H9 (cell line): Measurements from ENCODE around the gene ZNF329. TPM values are rescaled to one million over a fixed set of nuclear protein-coding genes. Genes with fewer than 3 reads are reported as not detected.

Source experiments
- DNase-seq: peaks from one replicate; pipeline ENCODE4 v3.0.0-alpha.2; 2017
- H2AFZ ChIP-seq: one replicate; pipeline ENCODE4 v1.6.1; 2013; ENCODE audit warnings: mild to moderate bottlenecking, low read length, control low read depth, moderate library complexity
- H2AK5ac ChIP-seq: 2 replicates; pipeline ENCODE4 v1.6.1; 2013; ENCODE audit warnings: low read length, control low read depth, mixed read lengths; ENCODE audit not compliant: insufficient read length
- H2BK120ac ChIP-seq: one replicate; pipeline ENCODE4 v1.6.1; 2013; ENCODE audit warnings: low read depth, mild to moderate bottlenecking, low read length, control low read depth, inconsistent platforms; ENCODE audit not compliant: poor library complexity, severe bottlenecking
- H2BK12ac ChIP-seq: 2 replicates; pipeline ENCODE4 v1.6.1; 2013; ENCODE audit warnings: low read length, control low read depth, mixed read lengths, low read depth; ENCODE audit not compliant: insufficient read length
- H2BK15ac ChIP-seq: 2 replicates; pipeline ENCODE4 v1.6.1; 2013; ENCODE audit warnings: low read depth, low read length, control low read depth
- H2BK20ac ChIP-seq: one replicate; pipeline ENCODE4 v1.6.1; 2013; ENCODE audit warnings: low read depth, mild to moderate bottlenecking, low read length, control low read depth, inconsistent platforms; ENCODE audit not compliant: poor library complexity, severe bottlenecking
- H2BK5ac ChIP-seq: 2 replicates; pipeline ENCODE4 v1.6.1; 2013; ENCODE audit warnings: low read length, control low read depth, mixed read lengths; ENCODE audit not compliant: insufficient read length
- H3K14ac ChIP-seq: 2 replicates; pipeline ENCODE4 v1.6.1; 2013; ENCODE audit warnings: low read length, control low read depth; ENCODE audit not compliant: insufficient read depth
- H3K18ac ChIP-seq: 2 replicates; pipeline ENCODE4 v1.6.1; 2013; ENCODE audit warnings: low read depth, mild to moderate bottlenecking, mixed read lengths, low read length, control low read depth; ENCODE audit not compliant: insufficient read length
- H3K23ac ChIP-seq: 2 replicates; pipeline ENCODE4 v1.6.1; 2013; ENCODE audit warnings: low read length, control low read depth, mixed read lengths, low read depth; ENCODE audit not compliant: insufficient read length
- H3K23me2 ChIP-seq: 2 replicates; pipeline ENCODE4 v1.6.1; 2013; ENCODE audit warnings: low read depth, mild to moderate bottlenecking, mixed read lengths, low read length, control low read depth; ENCODE audit not compliant: insufficient read length, poor library complexity, severe bottlenecking
- H3K27ac ChIP-seq: 2 replicates; pipeline ENCODE4 v1.5.1; 2013; ENCODE audit warnings: low read length, control low read depth, mixed read lengths, low read depth; ENCODE audit not compliant: insufficient read length
- H3K27me3 ChIP-seq: 2 replicates; pipeline ENCODE4 v1.6.1; 2013; ENCODE audit warnings: low read length, control low read depth, inconsistent platforms; ENCODE audit not compliant: insufficient read depth
- H3K4ac ChIP-seq: 2 replicates; pipeline ENCODE4 v1.6.1; 2013; ENCODE audit warnings: low read depth, mild to moderate bottlenecking, control low read depth, inconsistent platforms, low read length, moderate library complexity
- H3K4me1 ChIP-seq: 2 replicates; pipeline ENCODE4 v1.6.1; 2013; ENCODE audit warnings: low read length, control low read depth, inconsistent platforms; ENCODE audit not compliant: insufficient read depth
- H3K4me2 ChIP-seq: 2 replicates; pipeline ENCODE4 v1.6.1; 2013; ENCODE audit warnings: low read length, control low read depth, mixed read lengths; ENCODE audit not compliant: insufficient read length, insufficient read depth
- H3K56ac ChIP-seq: 2 replicates; pipeline ENCODE4 v1.6.1; 2013; ENCODE audit warnings: low read depth, mild to moderate bottlenecking, mixed read lengths, low read length, control low read depth; ENCODE audit not compliant: insufficient read length
- H3K79me1 ChIP-seq: 2 replicates; pipeline ENCODE4 v1.6.1; 2013; ENCODE audit warnings: low read depth, mild to moderate bottlenecking, moderate library complexity, low read length, control low read depth, inconsistent platforms; ENCODE audit not compliant: insufficient read depth, poor library complexity, severe bottlenecking
- H3K79me2 ChIP-seq: 2 replicates; pipeline ENCODE4 v1.6.1; 2013; ENCODE audit warnings: low read length, control low read depth, inconsistent platforms; ENCODE audit not compliant: insufficient read depth
- H3K9ac ChIP-seq: 2 replicates; pipeline ENCODE4 v1.6.1; 2013; ENCODE audit warnings: low read length, control low read depth, mixed read lengths; ENCODE audit not compliant: insufficient read length; ENCODE audit errors: extremely low read depth
- H3K9me3 ChIP-seq: one replicate; pipeline ENCODE4 v1.6.1; 2013; ENCODE audit warnings: low read depth, low read length, inconsistent platforms; ENCODE audit not compliant: control insufficient read depth
- H3T11ph ChIP-seq: one replicate; pipeline ENCODE4 v1.6.1; 2013; ENCODE audit warnings: mild to moderate bottlenecking, low read length, control low read depth, inconsistent platforms
- H4K20me1 ChIP-seq: one replicate; pipeline ENCODE4 v1.6.1; 2013; ENCODE audit not compliant: control insufficient read depth, insufficient read length, insufficient read depth
- H4K5ac ChIP-seq: 2 replicates; pipeline ENCODE4 v1.6.1; 2013; ENCODE audit warnings: low read depth, mild to moderate bottlenecking, mixed read lengths, low read length, control low read depth; ENCODE audit not compliant: insufficient read length
- H4K8ac ChIP-seq: replicated peaks from 2 replicates; pipeline ENCODE4 v1.6.1; 2013; ENCODE audit warnings: low read length, control low read depth, mixed read lengths, low read depth; ENCODE audit not compliant: insufficient read length
- H4K91ac ChIP-seq: 2 replicates; pipeline ENCODE4 v1.6.1; 2013; ENCODE audit warnings: low read depth, mild to moderate bottlenecking, moderate library complexity, mixed read lengths, low read length, control low read depth; ENCODE audit not compliant: insufficient read length
- H3K27ac Mint-ChIP-seq, 3 experiments: 2 replicates in 2 of 3; 3 replicates in 1 of 3; pipeline ENCODE4 v1.8.0; 2020 to 2021; ENCODE audit warnings: mixed read lengths in 3 of 3, mild to moderate bottlenecking in 1 of 3, moderate library complexity in 1 of 3
- H3K27me3 Mint-ChIP-seq: 2 replicates; pipeline ENCODE4 v1.8.0; 2021; ENCODE audit warnings: low read depth, mild to moderate bottlenecking, moderate library complexity, mixed read lengths
- H3K36me3 Mint-ChIP-seq, 3 experiments: 2 replicates in 2 of 3; 3 replicates in 1 of 3; pipeline ENCODE4 v1.8.0; 2020 to 2021; ENCODE audit warnings: low read depth in 3 of 3, mixed read lengths in 3 of 3; ENCODE audit not compliant: insufficient read depth in 1 of 3
- H3K4me1 Mint-ChIP-seq, 2 experiments: 2 replicates each; pipeline ENCODE4 v1.8.0; 2020; ENCODE audit warnings: mixed read lengths in 2 of 2
- H3K4me3 Mint-ChIP-seq, 2 experiments: 2 replicates in 1 of 2; 3 replicates in 1 of 2; pipeline ENCODE4 v1.8.0; 2020 to 2021; ENCODE audit warnings: mild to moderate bottlenecking in 2 of 2, mixed read lengths in 2 of 2, moderate library complexity in 1 of 2
- H3K9me3 Mint-ChIP-seq, 2 experiments: 2 replicates in 1 of 2; 3 replicates in 1 of 2; pipeline ENCODE4 v1.8.0; 2020; ENCODE audit warnings: mild to moderate bottlenecking in 2 of 2, mixed read lengths in 2 of 2, moderate library complexity in 1 of 2
- whole genome bisulfite sequencing: extraction: QIAGEN DNeasy Blood & Tissue Kit; methylation state at CpG from one replicate; pipeline ENCODE4 v1.1.7; 2013; ENCODE audit warnings: missing lambda C conversion rate, low lambda C conversion rate, mixed read lengths; ENCODE audit not compliant: insufficient read length; ENCODE audit errors: extremely low coverage; 5-methylcytosine and 5-hydroxymethylcytosine counted together
- total RNA-seq: library from RNA; stranded (reverse); gene quantifications from 2 replicates; pipeline ENCODE4 v1.2.1, GENCODE V29; 2021
- TF ChIP-seq, protein P1 (sequence below): fragments of 200-600 bp; sonication (generic); conservative IDR thresholded peaks from 3 replicates; pipeline ENCODE4 v1.8.0; 2021; ENCODE audit warnings: antibody characterized with exemption, mild to moderate bottlenecking

ZNF329 gene
- total RNA-seq, 1 experiment from 2014 or later: 12.1 TPM

DNA sequence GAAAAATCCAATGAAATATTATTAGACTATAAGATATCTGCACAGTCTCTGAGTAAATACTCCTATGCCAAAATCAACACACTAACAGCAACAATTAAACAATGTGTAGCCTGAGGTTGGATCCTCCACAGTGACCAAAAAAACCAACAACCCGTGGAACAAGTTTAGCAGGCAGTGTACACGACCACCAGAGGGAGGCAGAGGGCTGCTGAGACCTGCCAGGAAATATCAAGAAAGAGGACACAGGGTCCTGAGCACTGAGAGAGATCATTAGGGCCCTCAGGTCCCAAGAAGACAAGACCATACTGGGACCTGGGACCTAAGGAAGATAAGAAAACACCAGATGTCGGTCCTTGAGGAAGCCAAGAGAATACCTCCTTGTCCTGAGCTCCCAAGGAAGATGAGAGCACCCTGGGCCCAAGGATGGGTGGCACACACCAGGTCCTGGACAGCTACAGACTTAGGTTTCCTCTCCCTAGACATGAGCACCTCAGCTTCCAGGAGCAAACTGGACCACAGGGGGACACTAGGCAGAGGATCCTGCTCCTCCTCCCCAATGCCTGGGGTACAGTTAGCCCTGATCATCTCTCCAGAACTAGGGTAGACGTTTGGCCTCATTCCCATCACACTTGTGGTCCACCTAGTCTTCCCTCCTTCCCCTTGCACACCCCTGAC lies 31.4 kb upstream of the ZNF329 start:
- Mint-ChIP-seq H3K4me3 (peak overlapping the region; percentile 90 to 92), H3K36me3 (peaks cover 47 to 60% (median 60%) of the 10 kb centered on the region in 3 experiments), H3K9me3 (peaks cover 56 to 82% of the 10 kb centered on the region in 2 experiments), H3K27ac (peak overlapping the region in 1 of 3 experiments; percentile 86; a peak in 3 of 7 replicates), H3K27me3 (no peaks in the 10 kb centered on the region), H3K4me1 (peaks cover 4 to 11% of the 10 kb centered on the region in 2 experiments)
- H2AFZ ChIP-seq: no peak overlapping the region
- H3K23me2 ChIP-seq: peaks cover 4% of the 10 kb centered on the region
- no peak overlapping the region for H2BK120ac ChIP-seq
- H3K4me2 ChIP-seq: peak overlapping the region; percentile 42
- H3K14ac ChIP-seq: no peak overlapping the region
- H3K4me1 ChIP-seq: no peaks in the 10 kb centered on the region
- no peak overlapping the region for H3T11ph ChIP-seq
- no peak overlapping the region for H3K56ac ChIP-seq
- no peak overlapping the region for H2BK20ac ChIP-seq
- H4K5ac ChIP-seq: no peak overlapping the region
- no peak overlapping the region for H2BK15ac ChIP-seq
- H2AK5ac ChIP-seq: no peak overlapping the region
- no peak overlapping the region for H4K91ac ChIP-seq
- no peaks in the 10 kb centered on the region for H4K20me1 ChIP-seq
- H2BK5ac ChIP-seq: no peak overlapping the region
- H2BK12ac ChIP-seq: no peak overlapping the region
- H3K9ac ChIP-seq: no peak overlapping the region
- H4K8ac ChIP-seq: peak overlapping the region; percentile 23
- no peak overlapping the region for H3K4ac ChIP-seq
- no peak overlapping the region for H3K23ac ChIP-seq
- DNase-seq: peak; percentile 75
- no peaks in the 10 kb centered on the region for H3K79me1 ChIP-seq
- no peaks in the 10 kb centered on the region for H3K27me3 ChIP-seq
- TF ChIP-seq, protein P1, sequence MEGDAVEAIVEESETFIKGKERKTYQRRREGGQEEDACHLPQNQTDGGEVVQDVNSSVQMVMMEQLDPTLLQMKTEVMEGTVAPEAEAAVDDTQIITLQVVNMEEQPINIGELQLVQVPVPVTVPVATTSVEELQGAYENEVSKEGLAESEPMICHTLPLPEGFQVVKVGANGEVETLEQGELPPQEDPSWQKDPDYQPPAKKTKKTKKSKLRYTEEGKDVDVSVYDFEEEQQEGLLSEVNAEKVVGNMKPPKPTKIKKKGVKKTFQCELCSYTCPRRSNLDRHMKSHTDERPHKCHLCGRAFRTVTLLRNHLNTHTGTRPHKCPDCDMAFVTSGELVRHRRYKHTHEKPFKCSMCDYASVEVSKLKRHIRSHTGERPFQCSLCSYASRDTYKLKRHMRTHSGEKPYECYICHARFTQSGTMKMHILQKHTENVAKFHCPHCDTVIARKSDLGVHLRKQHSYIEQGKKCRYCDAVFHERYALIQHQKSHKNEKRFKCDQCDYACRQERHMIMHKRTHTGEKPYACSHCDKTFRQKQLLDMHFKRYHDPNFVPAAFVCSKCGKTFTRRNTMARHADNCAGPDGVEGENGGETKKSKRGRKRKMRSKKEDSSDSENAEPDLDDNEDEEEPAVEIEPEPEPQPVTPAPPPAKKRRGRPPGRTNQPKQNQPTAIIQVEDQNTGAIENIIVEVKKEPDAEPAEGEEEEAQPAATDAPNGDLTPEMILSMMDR: peak; percentile 75
- no peak overlapping the region for H3K18ac ChIP-seq
- H3K27ac ChIP-seq: no peak overlapping the region
- H3K9me3 ChIP-seq: peaks cover 42% of the 10 kb centered on the region
- peaks cover 2% of the 10 kb centered on the region; the same call in 1 of the 2 replicates for H3K79me2 ChIP-seq
- WGBS: no CpG with 5 or more reads among the region's 4 CpGs
